ENCODE results near the gene TCEAL4. TPM values are rescaled to one million over a fixed set of nuclear protein-coding genes. Genes with fewer than 3 reads are reported as not detected.
A peak's percentile ranks its signal among the peaks of the same experiment; 100 is the strongest.

TCEAL4 gene
- polyA plus RNA-seq, 1 donor (not counting 4 experiments of a cell fraction or from before 2014, with no cell fraction given), result 73.1 TPM

GRCh38 chrX:103628386-103629317, 43.3 kb downstream of the TCEAL4 start, which contains the start of gene TCEAL1:
TCEAL1 (plus strand) TSS chrX:103628975; CDS start chrX:103629917, 942 bp downstream.
- TF ChIP-seq, protein P1, sequence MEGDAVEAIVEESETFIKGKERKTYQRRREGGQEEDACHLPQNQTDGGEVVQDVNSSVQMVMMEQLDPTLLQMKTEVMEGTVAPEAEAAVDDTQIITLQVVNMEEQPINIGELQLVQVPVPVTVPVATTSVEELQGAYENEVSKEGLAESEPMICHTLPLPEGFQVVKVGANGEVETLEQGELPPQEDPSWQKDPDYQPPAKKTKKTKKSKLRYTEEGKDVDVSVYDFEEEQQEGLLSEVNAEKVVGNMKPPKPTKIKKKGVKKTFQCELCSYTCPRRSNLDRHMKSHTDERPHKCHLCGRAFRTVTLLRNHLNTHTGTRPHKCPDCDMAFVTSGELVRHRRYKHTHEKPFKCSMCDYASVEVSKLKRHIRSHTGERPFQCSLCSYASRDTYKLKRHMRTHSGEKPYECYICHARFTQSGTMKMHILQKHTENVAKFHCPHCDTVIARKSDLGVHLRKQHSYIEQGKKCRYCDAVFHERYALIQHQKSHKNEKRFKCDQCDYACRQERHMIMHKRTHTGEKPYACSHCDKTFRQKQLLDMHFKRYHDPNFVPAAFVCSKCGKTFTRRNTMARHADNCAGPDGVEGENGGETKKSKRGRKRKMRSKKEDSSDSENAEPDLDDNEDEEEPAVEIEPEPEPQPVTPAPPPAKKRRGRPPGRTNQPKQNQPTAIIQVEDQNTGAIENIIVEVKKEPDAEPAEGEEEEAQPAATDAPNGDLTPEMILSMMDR (optimal IDR thresholded peaks at IDR 0.05 in 1 of 3, IDR thresholded peaks at IDR 0.05 in 1 of 3, conservative IDR thresholded peaks at IDR 0.05 in 1 of 3; ENCODE audit: extremely low read depth in 1 of 3, insufficient read depth in 2 of 3, low read length in 3 of 3), result no peak
- TF ChIP-seq EZH2 (IDR thresholded peaks at IDR 0.05; ENCODE audit: low read length), result no peak
- H3K27me3 ChIP-seq (ENCODE audit: control insufficient read depth, extremely low read depth, insufficient read depth, low read length), result no peaks in the 10 kb centered on the region
- H3K4me1 ChIP-seq (ENCODE audit: control insufficient read depth, extremely low read depth, insufficient read depth, low read length), result peaks cover 18% of the 10 kb centered on the region
- no peaks in the 10 kb centered on the region for H3K9me3 ChIP-seq (ENCODE audit: control insufficient read depth, low read depth, low read length)
- DNase-seq (ENCODE audit: low read depth, low spot score), result no peak
- no peaks in the 10 kb centered on the region for H4K20me1 ChIP-seq (ENCODE audit: control insufficient read depth, extremely low read depth, insufficient read depth, low read length)
- H3K9me1 ChIP-seq (ENCODE audit: control insufficient read depth, extremely low read depth, insufficient read depth, low read length), result no peaks in the 10 kb centered on the region
- H3K36me3 ChIP-seq (ENCODE audit: control insufficient read depth in 2 of 2, extremely low read depth in 1 of 2, insufficient read depth in 2 of 2, low read length in 2 of 2), result no peaks in the 10 kb centered on the region
- peak within 1 kb of the TSS; percentile 65 for H3K27ac ChIP-seq (ENCODE audit: control insufficient read depth, insufficient read depth, low read length)
- peak within 1 kb of the TSS; percentile 44 to 71 (median 61) for H3K4me3 ChIP-seq (ENCODE audit: control insufficient read depth in 2 of 3, extremely low read depth in 1 of 3, insufficient read depth in 2 of 3, low read depth in 1 of 3, low read length in 3 of 3)
- H2AFZ ChIP-seq (ENCODE audit: control insufficient read depth, low read length), result peak within 1 kb of the TSS; percentile 80
- dilution Hi-C loops (cut with MboI; ENCODE audit: extremely low pct_ligation_motif_present, low sequenced_read_pairs), result no loop called here
- peak within 1 kb of the TSS; percentile 85 for H3K4me2 ChIP-seq (ENCODE audit: control insufficient read depth, extremely low read depth, insufficient read depth, low read depth, low read length)
- H3K79me2 ChIP-seq (ENCODE audit: control insufficient read depth, insufficient read depth, low read length), result peaks cover 4% of the 10 kb centered on the region
- peak within 1 kb of the TSS; percentile 68 for H3K9ac ChIP-seq (ENCODE audit: control insufficient read depth, extremely low read depth, insufficient read depth, low read length)
- no peak for FAIRE-seq

DNA sequence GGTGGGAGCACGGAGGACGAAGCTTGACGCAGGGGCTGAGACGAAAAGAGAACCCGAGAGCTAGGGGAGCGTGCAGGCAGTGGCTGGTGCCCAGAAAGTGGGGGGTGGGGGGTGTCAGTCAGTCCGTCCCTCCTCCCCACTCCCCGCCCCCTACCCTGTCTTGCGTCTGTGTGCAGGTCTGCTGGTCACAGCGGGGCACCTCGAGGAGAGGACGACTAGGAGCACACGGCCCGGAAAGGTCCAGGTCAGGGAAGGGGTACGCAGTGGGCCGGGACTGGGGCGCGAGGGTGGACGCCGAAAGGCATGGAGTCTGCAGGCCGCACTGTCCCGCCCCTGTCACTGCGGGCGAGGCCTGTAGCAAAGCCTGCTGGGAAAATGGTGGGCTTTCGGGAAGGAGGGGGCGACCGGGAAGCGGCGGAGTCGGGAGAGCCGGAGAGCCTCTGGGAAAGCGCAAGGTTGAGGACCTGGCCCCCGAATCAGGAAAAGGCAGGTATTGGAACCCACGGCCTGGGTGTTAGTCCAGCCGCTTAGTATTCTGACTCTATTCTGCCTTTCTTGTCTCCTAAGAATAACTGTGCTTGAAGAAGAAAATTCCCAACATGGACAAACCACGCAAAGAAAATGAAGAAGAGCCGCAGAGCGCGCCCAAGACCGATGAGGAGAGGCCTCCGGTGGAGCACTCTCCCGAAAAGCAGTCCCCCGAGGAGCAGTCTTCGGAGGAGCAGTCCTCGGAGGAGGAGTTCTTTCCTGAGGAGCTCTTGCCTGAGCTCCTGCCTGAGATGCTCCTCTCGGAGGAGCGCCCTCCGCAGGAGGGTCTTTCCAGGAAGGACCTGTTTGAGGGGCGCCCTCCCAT, 44.2 kb downstream of the TCEAL4 start:
- Histone ChIP-seq H3K4me1 (ENCODE audit: control insufficient read depth, extremely low read depth, insufficient read depth, low read length) (peaks cover 14% of the 10 kb centered on the region), H2AFZ (ENCODE audit: control insufficient read depth, low read length) (peak overlapping the region; percentile 64), H3K79me2 (ENCODE audit: control insufficient read depth, insufficient read depth, low read length) (peaks cover 4% of the 10 kb centered on the region), H3K9me3 (ENCODE audit: control insufficient read depth, low read depth, low read length) (no peaks in the 10 kb centered on the region), H3K9me1 (ENCODE audit: control insufficient read depth, extremely low read depth, insufficient read depth, low read length) (no peaks in the 10 kb centered on the region), H4K20me1 (ENCODE audit: control insufficient read depth, extremely low read depth, insufficient read depth, low read length) (no peaks in the 10 kb centered on the region), H3K4me3 (ENCODE audit: control insufficient read depth in 2 of 3, extremely low read depth in 1 of 3, insufficient read depth in 2 of 3, low read depth in 1 of 3, low read length in 3 of 3) (peak overlapping the region; percentile 44 to 71 (median 61)), H3K4me2 (ENCODE audit: control insufficient read depth, extremely low read depth, insufficient read depth, low read depth, low read length) (peak overlapping the region; percentile 85), H3K9ac (ENCODE audit: control insufficient read depth, extremely low read depth, insufficient read depth, low read length) (peak overlapping the region; percentile 68), H3K36me3 (ENCODE audit: control insufficient read depth in 2 of 2, extremely low read depth in 1 of 2, insufficient read depth in 2 of 2, low read length in 2 of 2) (no peaks in the 10 kb centered on the region), H3K27me3 (ENCODE audit: control insufficient read depth, extremely low read depth, insufficient read depth, low read length) (no peaks in the 10 kb centered on the region), H3K27ac (ENCODE audit: control insufficient read depth, insufficient read depth, low read length) (peak overlapping the region; percentile 65)
- DNase-seq (ENCODE audit: low read depth, low spot score) (no peak), FAIRE-seq (no peak)
- TF ChIP-seq, protein P1 (optimal IDR thresholded peaks at IDR 0.05 in 1 of 3, IDR thresholded peaks at IDR 0.05 in 1 of 3, conservative IDR thresholded peaks at IDR 0.05 in 1 of 3; ENCODE audit: extremely low read depth in 1 of 3, insufficient read depth in 2 of 3, low read length in 3 of 3), result peak; percentile 25 to 65 (median 44)
- no peak for TF ChIP-seq EZH2 (IDR thresholded peaks at IDR 0.05; ENCODE audit: low read length)
- dilution Hi-C loops (cut with MboI; ENCODE audit: extremely low pct_ligation_motif_present, low sequenced_read_pairs), result no loop called here

All from keratinocyte (primary cell).